ENCODE data around the gene SLC5A11. TPM values are rescaled to one million over a fixed set of nuclear protein-coding genes. Genes with fewer than 3 reads are reported as not detected.

The SLC5A11 gene
- polyA plus RNA-seq, 3 donors = 0.60 TPM; not detected in 2

DNA sequence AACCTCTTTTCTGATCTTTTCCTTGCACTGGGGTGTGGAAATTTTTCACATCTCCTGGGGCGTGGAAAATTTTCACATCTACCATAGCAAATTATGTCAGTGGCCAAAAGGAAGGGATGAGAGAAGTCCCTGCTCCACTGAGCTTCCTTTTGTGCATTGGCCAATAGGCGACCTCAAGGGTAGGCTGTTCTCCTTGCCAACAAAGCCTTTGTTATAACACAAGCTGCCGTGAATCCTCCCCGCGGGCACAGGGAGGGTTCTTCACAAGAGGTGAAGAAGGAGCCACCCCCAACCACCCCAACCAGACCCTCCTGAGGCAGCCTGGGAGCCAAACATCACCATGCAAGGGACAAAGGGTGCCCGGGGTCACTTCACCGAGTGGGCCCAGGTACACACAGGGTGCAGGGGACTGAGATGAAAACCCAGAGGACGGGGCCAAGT, 6.5 kb downstream of the SLC5A11 start:
- H3K27ac ChIP-seq (ENCODE audit: low read depth in 1 of 2, low read length in 2 of 2) = no peak overlapping the region
- no peak overlapping the region for H3K27ac Mint-ChIP-seq
- no peaks in the 10 kb centered on the region for H3K27me3 ChIP-seq (ENCODE audit: control insufficient read depth in 2 of 2, insufficient read depth in 2 of 2, low read length in 2 of 2)
- H3K4me1 ChIP-seq (ENCODE audit: control insufficient read depth in 1 of 2, insufficient read depth in 2 of 2, low read length in 2 of 2) = no peaks in the 10 kb centered on the region
- H2AFZ ChIP-seq (ENCODE audit: insufficient read depth, low read depth, low read length, poor library complexity, severe bottlenecking) = no peak overlapping the region
- H3K4me2 ChIP-seq (replicated peaks; ENCODE audit: extremely low read depth, low read length, poor library complexity, severe bottlenecking) = no peak overlapping the region
- peaks cover 2 to 10% (median 5%) of the 10 kb centered on the region in 3 donors for H3K27me3 Mint-ChIP-seq (ENCODE audit: low read depth in 3 of 3)
- 80% methylated on average over 7 of the region's 8 CpGs for WGBS (ENCODE audit: insufficient coverage)
- no peaks in the 10 kb centered on the region for H3K9me3 Mint-ChIP-seq
- intact Hi-C loops (cut with micrococcal nuclease) = no loop called here
- H3K36me3 ChIP-seq (replicated peaks in 1 of 2; ENCODE audit: control insufficient read depth in 1 of 2, insufficient read depth in 2 of 2, low read length in 2 of 2) = no peaks in the 10 kb centered on the region
- H4K20me1 ChIP-seq (ENCODE audit: insufficient read depth, low read length) = no peaks in the 10 kb centered on the region
- H3K79me2 ChIP-seq (ENCODE audit: insufficient read depth, low read length) = no peaks in the 10 kb centered on the region
- no peak overlapping the region for H3K4me3 Mint-ChIP-seq
- no peak overlapping the region for H3K4me3 ChIP-seq (replicated peaks in 1 of 3; ENCODE audit: low read depth in 2 of 3, low read length in 3 of 3)
- no peaks in the 10 kb centered on the region for H3K36me3 Mint-ChIP-seq
- no peaks in the 10 kb centered on the region for H3K9me3 ChIP-seq (replicated peaks in 1 of 2; ENCODE audit: control insufficient read depth in 1 of 2, insufficient read depth in 1 of 2, low read length in 2 of 2)
- DNase-seq = no peak
- H3K4me1 Mint-ChIP-seq = no peaks in the 10 kb centered on the region
- TF ChIP-seq, protein P1, sequence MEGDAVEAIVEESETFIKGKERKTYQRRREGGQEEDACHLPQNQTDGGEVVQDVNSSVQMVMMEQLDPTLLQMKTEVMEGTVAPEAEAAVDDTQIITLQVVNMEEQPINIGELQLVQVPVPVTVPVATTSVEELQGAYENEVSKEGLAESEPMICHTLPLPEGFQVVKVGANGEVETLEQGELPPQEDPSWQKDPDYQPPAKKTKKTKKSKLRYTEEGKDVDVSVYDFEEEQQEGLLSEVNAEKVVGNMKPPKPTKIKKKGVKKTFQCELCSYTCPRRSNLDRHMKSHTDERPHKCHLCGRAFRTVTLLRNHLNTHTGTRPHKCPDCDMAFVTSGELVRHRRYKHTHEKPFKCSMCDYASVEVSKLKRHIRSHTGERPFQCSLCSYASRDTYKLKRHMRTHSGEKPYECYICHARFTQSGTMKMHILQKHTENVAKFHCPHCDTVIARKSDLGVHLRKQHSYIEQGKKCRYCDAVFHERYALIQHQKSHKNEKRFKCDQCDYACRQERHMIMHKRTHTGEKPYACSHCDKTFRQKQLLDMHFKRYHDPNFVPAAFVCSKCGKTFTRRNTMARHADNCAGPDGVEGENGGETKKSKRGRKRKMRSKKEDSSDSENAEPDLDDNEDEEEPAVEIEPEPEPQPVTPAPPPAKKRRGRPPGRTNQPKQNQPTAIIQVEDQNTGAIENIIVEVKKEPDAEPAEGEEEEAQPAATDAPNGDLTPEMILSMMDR (IDR thresholded peaks at IDR 0.05) = no peak
- peak overlapping the region; percentile 4 for H3K9ac ChIP-seq (ENCODE audit: insufficient read depth, low read length, poor library complexity, severe bottlenecking)

DNA sequence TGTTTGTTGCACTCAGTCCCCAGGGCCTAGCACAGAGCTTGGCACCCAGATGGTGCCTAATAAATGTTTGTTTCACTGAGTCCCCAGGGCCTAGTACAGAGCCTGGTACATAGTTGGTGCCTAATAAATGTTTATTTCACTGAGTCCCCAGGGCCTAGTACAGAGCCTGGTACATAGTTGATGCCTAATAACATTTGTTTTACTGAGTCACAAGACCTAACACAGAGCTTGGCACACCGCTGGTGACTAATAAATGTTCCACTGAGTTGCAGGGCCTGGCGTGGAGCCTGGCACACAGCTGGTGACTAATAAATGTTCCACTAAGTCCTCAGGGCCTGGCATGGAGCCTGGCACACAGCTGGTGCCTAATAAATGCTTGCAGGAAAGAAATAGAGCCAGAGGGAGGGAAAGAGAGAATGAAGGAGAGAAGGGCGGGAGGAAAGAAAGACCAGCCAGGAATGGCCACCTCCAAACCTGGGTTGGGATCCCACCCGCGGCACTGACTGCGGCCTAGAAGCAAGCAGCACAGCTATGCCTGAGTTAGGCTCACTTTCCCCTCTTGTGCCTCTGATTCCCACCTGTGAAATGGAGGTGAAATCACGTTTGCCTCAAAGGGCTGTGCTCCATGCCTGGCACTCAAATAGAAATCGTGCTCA, 7.5 kb downstream of the SLC5A11 start:
- H2AFZ ChIP-seq (ENCODE audit: insufficient read depth, low read depth, low read length, poor library complexity, severe bottlenecking) = no peak overlapping the region
- DNase-seq = no peak

More for the DNA sequence above, 7.5 kb downstream of the SLC5A11 start:
- Histone ChIP-seq H3K4me1 (ENCODE audit: control insufficient read depth in 1 of 2, insufficient read depth in 2 of 2, low read length in 2 of 2) (no peaks in the 10 kb centered on the region), H3K4me3 (replicated peaks in 1 of 3; ENCODE audit: low read depth in 2 of 3, low read length in 3 of 3) (no peak overlapping the region), H3K36me3 (replicated peaks in 1 of 2; ENCODE audit: control insufficient read depth in 1 of 2, insufficient read depth in 2 of 2, low read length in 2 of 2) (no peaks in the 10 kb centered on the region), H3K27ac (ENCODE audit: low read depth in 1 of 2, low read length in 2 of 2) (no peak overlapping the region), H3K27me3 (ENCODE audit: control insufficient read depth in 2 of 2, insufficient read depth in 2 of 2, low read length in 2 of 2) (no peaks in the 10 kb centered on the region), H4K20me1 (ENCODE audit: insufficient read depth, low read length) (no peaks in the 10 kb centered on the region), H3K9me3 (replicated peaks in 1 of 2; ENCODE audit: control insufficient read depth in 1 of 2, insufficient read depth in 1 of 2, low read length in 2 of 2) (no peaks in the 10 kb centered on the region), H3K9ac (ENCODE audit: insufficient read depth, low read length, poor library complexity, severe bottlenecking) (no peak overlapping the region), H3K79me2 (ENCODE audit: insufficient read depth, low read length) (no peaks in the 10 kb centered on the region), H3K4me2 (replicated peaks; ENCODE audit: extremely low read depth, low read length, poor library complexity, severe bottlenecking) (no peak overlapping the region)
- TF ChIP-seq, protein P1 (IDR thresholded peaks at IDR 0.05) = no peak
- no peaks in the 10 kb centered on the region for H3K9me3 Mint-ChIP-seq
- intact Hi-C loops (cut with micrococcal nuclease) = no loop called here
- H3K27ac Mint-ChIP-seq = no peak overlapping the region
- H3K4me3 Mint-ChIP-seq = no peak overlapping the region
- H3K27me3 Mint-ChIP-seq (ENCODE audit: low read depth in 3 of 3) = peaks cover 0 to 10% (median 2%) of the 10 kb centered on the region in 3 donors
- no peaks in the 10 kb centered on the region for H3K4me1 Mint-ChIP-seq
- H3K36me3 Mint-ChIP-seq = no peaks in the 10 kb centered on the region
- 84% methylated on average over 8 of the region's 8 CpGs for WGBS (ENCODE audit: insufficient coverage)
